ENCODE data around the gene XPO6. TPM values are rescaled to one million over a fixed set of nuclear protein-coding genes. Genes with fewer than 3 reads are reported as not detected.

XPO6 gene
- total RNA-seq, 3 donors from 2014 or later: 291 to 305 (median 303) TPM

DNA sequence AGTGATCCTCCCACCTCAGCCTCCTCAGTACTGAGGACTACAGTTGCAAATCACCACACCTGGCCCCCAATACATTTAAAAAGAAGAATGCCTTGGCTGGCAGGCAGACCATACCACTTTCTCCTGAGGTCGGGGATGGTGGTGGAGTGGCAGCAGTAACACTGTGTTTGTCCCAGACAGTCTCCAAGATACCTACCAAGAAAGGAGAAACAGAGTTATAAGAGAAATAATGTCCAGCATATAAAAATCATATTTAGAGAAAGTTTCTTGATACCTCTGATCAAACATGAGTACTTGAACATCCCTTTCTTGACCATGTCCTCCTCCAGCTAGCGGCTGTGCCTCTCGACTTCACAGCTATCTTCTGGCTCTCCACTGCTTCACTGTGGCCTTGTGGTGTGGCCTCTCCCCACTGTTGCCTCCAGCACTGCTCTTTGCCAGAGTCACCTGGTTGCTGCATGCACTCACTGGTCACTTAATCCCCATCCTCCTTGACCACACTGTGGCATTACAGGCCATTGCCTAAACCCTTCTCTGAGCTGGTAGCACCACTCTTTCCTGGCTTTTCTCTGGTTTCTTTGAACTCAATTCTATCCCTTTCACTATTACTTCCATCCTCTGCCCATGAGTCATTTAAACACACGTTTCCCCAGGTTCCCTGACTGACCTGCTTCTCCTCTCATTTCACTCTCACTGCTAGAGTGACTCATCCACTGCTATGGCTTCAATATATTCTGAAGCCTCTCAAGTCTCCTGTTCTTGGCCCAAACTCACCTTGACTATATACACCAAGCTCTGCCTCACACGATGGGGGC lies 45.2 kb downstream of the XPO6 start:
- Mint-ChIP-seq H3K9me3 (no peaks in the 10 kb centered on the region), H3K4me1 (ENCODE audit: low read depth) (peaks cover 75% of the 10 kb centered on the region), H3K27me3 (ENCODE audit: low read depth) (no peaks in the 10 kb centered on the region), H3K36me3 (ENCODE audit: insufficient read depth) (peaks cover 46% of the 10 kb centered on the region), H3K4me3 (peak overlapping the region; percentile 45)
- no peak for DNase-seq
- ATAC-seq: peak; percentile 85 to 88

DNA sequence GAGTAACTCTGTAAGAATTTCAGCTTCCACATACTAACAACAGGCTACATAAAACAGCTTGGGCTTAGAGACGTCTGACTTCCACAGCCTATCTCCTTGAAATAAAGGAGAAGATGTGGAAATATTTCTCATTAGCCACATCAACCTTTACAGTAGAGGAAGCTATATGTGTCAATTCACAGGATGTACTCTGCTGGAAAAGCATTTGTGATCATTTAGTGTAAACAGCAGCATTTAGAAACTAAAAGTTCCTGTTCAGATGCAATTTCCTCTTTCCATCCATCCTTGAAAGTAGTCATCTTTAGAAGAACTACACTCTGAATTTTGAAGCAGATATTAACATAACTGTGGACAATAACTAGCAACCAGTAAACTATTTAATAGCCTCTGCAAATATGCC lies 46.2 kb downstream of the XPO6 start:
- H3K36me3 Mint-ChIP-seq (ENCODE audit: insufficient read depth): peaks cover 50% of the 10 kb centered on the region
- no peaks in the 10 kb centered on the region for H3K27me3 Mint-ChIP-seq (ENCODE audit: low read depth)
- no peaks in the 10 kb centered on the region for H3K9me3 Mint-ChIP-seq
- H3K4me3 Mint-ChIP-seq: no peak overlapping the region
- H3K4me1 Mint-ChIP-seq (ENCODE audit: low read depth): peaks cover 83% of the 10 kb centered on the region
- no peak for ATAC-seq
- no peak for DNase-seq

DNA sequence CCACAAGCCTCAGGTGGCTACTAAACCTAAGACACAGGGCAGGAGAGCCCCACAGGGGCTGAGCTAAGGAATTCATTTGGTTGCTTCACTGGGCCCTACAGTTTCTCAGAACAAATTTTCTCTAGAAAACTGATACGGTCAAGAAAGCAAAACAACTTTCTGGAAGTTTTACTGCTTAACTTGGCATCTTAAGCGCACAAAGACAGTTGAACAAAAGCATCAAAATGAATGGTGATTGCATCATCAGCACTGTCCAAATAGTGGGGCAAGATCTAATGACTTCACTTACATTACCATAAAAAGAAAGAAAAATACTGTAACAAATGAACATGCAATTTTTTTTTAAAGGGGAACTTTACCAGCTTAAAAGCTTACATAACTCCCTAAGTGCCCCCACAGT lies 47.6 kb downstream of the XPO6 start:
- H3K9me3 Mint-ChIP-seq: no peaks in the 10 kb centered on the region
- peaks cover 81% of the 10 kb centered on the region for H3K4me1 Mint-ChIP-seq (ENCODE audit: low read depth)
- no peak for DNase-seq
- H3K27me3 Mint-ChIP-seq (ENCODE audit: low read depth): no peaks in the 10 kb centered on the region
- H3K4me3 Mint-ChIP-seq: no peak overlapping the region
- ATAC-seq: no peak
- H3K36me3 Mint-ChIP-seq (ENCODE audit: insufficient read depth): peaks cover 50% of the 10 kb centered on the region

DNA sequence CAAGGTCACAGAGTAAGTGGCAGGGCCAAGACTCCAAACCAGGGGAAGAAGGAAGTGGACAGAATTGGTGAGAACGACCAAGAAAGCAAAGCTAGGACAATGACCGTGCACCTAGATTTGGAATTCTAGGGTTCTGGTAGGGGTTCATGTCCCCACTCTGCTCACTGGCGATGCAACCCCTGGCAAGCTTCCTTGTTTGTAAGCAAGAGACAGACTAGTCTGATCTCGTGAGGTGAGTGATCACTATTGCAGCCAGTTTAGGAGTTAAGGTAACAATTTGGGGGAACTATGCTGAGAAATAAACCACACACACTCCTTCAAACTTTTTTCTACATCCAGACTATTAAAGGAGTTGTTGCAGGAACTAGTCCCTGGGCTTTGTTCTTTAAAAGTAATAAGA lies 48.1 kb downstream of the XPO6 start:
- H3K4me3 Mint-ChIP-seq: no peak overlapping the region
- DNase-seq (no peak), ATAC-seq (no peak)
- no peaks in the 10 kb centered on the region for H3K9me3 Mint-ChIP-seq
- peaks cover 80% of the 10 kb centered on the region for H3K4me1 Mint-ChIP-seq (ENCODE audit: low read depth)
- peaks cover 47% of the 10 kb centered on the region for H3K36me3 Mint-ChIP-seq (ENCODE audit: insufficient read depth)
- H3K27me3 Mint-ChIP-seq (ENCODE audit: low read depth): no peaks in the 10 kb centered on the region

DNA sequence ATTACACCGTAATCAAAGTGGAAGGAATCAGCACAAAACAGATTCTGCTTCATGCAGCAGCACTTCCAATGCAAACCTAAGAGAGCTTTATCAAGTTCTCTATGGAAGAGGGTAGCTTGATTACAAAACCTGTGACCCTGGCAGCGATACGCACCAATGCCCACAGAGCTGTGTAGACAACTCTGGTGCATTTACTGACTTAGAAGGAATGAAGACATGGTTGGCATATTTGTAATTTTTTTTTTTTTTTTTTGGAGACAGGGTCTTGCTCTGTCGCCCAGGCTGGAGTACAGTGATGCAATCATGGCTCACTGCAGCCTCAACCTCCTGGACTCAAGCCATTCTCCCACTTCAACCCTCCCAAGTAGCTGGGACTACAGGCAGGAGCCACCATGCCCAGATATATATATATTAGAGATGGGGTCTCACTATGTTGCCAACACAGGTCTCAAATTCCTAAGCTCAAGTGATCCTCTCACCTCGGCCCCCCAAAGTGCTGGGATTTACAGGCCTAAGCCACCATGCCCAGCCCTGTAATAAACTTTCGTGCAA lies 49.4 kb downstream of the XPO6 start:
- Mint-ChIP-seq H3K27me3 (ENCODE audit: low read depth) (no peaks in the 10 kb centered on the region), H3K4me1 (ENCODE audit: low read depth) (peaks cover 80% of the 10 kb centered on the region), H3K9me3 (no peaks in the 10 kb centered on the region), H3K36me3 (ENCODE audit: insufficient read depth) (peaks cover 51% of the 10 kb centered on the region), H3K4me3 (no peak overlapping the region)
- ATAC-seq: no peak
- no peak for DNase-seq

DNA sequence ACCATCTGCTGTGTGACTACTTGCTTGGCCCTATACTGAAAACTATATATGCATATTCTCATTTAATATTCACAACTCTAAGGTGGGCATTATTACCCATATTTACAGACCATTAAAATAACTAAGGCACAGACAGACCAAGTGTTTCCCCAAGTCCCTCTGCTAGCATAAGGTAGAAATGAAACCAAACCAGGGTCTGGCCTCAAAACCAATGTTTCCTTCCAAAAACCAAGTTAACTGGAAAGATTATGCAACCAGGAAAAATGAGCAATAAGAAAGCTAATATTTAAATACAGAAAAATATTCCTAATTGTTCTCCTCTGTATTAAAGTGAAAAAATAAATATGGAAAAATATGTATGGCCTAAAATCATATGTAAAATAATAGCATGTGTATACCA lies 50.1 kb downstream of the XPO6 start:
- Mint-ChIP-seq H3K36me3 (ENCODE audit: insufficient read depth) (peaks cover 47% of the 10 kb centered on the region), H3K4me3 (no peak overlapping the region), H3K27me3 (ENCODE audit: low read depth) (no peaks in the 10 kb centered on the region), H3K4me1 (ENCODE audit: low read depth) (peaks cover 76% of the 10 kb centered on the region), H3K9me3 (no peaks in the 10 kb centered on the region)
- DNase-seq: no peak
- no peak for ATAC-seq

DNA sequence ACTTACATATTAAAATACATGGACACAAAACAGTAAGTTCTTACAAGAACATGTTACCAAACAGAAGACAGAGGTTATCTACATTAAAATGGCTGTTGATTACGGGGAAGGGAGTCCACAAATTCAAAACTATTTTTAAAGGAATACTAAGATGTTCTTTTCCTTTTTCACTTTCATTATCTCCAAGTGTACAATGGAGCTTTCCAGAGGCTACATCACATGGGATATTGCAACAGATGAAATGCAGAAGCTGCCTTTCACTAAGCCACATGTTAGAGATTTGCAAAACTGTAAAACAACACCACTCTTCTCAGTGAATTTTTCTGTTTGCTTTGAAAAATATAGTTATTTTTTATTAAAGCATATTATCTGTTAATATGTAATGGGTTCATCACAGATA lies 53.6 kb downstream of the XPO6 start:
- peaks cover 62% of the 10 kb centered on the region for H3K4me1 Mint-ChIP-seq (ENCODE audit: low read depth)
- ATAC-seq (no peak), DNase-seq (no peak)
- H3K9me3 Mint-ChIP-seq: no peaks in the 10 kb centered on the region
- H3K4me3 Mint-ChIP-seq: no peak overlapping the region
- H3K36me3 Mint-ChIP-seq (ENCODE audit: insufficient read depth): peaks cover 47% of the 10 kb centered on the region
- no peaks in the 10 kb centered on the region for H3K27me3 Mint-ChIP-seq (ENCODE audit: low read depth)

DNA sequence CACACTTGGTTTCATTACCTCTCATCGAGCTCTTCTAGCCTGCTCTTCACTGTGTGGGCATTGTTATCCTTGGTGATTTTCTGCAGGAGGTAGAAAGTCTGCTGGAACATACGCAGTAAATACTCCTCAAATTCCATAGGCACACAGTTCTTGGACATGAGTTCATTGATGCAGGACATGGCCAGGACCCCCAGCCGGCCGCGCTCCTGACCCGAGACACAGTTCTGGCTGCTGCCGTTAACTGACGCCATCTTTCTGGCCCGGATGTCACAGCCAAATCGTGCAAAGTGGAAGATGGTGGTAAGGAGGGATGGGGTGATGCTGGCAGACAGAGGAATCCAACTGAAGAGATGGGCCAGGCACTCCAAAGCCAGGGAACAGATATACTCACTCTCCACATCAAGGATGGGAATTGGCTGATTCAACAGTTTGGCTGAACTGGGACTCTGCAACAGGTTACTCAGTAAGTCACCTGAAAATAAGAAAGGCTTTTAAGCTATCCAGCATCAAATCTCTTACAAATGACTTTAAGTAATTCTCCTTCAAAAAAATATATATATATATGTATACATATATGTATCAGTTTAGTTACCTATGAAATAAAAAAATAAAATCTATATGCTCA lies 55.6 kb downstream of the XPO6 start:
- H3K27me3 Mint-ChIP-seq (ENCODE audit: low read depth): no peaks in the 10 kb centered on the region
- no peak for DNase-seq
- no peaks in the 10 kb centered on the region for H3K9me3 Mint-ChIP-seq
- peaks cover 54% of the 10 kb centered on the region for H3K36me3 Mint-ChIP-seq (ENCODE audit: insufficient read depth)
- H3K4me3 Mint-ChIP-seq: no peak overlapping the region
- peaks cover 51% of the 10 kb centered on the region for H3K4me1 Mint-ChIP-seq (ENCODE audit: low read depth)
- ATAC-seq: no peak

DNA sequence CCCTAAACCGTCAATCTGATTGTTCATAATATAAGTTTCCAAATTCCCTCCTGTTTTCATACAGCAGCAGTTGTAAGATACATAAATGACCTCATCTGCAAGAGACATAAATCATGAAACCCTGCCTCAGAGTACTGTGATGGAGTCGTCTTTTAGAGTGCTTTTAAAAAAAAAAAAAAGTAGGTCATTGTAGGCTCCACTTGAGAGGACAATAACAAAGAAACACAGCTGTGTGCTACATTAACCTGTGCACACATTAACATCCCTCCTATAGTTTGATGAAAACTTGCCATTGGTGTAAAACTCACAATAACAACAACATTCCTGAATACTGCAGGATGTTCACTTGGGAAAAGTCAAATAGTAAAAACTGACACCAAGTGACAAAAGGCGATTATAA lies 56.5 kb downstream of the XPO6 start:
- no peak overlapping the region for H3K4me3 Mint-ChIP-seq
- H3K36me3 Mint-ChIP-seq (ENCODE audit: insufficient read depth): peaks cover 58% of the 10 kb centered on the region
- H3K27me3 Mint-ChIP-seq (ENCODE audit: low read depth): no peaks in the 10 kb centered on the region

DNA sequence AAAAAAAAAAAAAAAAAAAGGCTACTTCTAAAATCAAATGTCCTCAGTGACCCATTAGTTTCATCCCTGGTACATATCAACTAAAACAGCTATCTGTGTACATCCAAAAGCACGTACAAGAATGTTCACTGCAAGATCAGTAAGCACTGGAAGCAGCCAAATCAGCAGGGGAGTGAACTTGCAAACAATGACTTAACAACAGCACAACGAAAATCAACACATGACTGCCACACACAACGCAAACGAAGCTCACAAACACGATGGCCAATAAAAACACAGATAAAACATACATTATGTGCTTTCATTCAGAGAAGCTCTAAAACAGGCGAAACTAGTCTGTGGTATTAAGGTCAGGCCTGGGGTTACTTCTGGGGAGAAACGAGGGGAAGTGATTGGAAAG lies 60.6 kb downstream of the XPO6 start:
- peaks cover 63% of the 10 kb centered on the region for H3K4me1 Mint-ChIP-seq (ENCODE audit: low read depth)
- H3K27me3 Mint-ChIP-seq (ENCODE audit: low read depth): no peaks in the 10 kb centered on the region
- ATAC-seq (no peak), DNase-seq (no peak)
- H3K4me3 Mint-ChIP-seq: no peak overlapping the region
- H3K36me3 Mint-ChIP-seq (ENCODE audit: insufficient read depth): peaks cover 68% of the 10 kb centered on the region
- no peaks in the 10 kb centered on the region for H3K9me3 Mint-ChIP-seq

More for the DNA sequence above, 56.5 kb downstream of the XPO6 start:
- ATAC-seq (no peak), DNase-seq (no peak)
- Mint-ChIP-seq H3K9me3 (no peaks in the 10 kb centered on the region), H3K4me1 (ENCODE audit: low read depth) (peaks cover 53% of the 10 kb centered on the region)

DNA sequence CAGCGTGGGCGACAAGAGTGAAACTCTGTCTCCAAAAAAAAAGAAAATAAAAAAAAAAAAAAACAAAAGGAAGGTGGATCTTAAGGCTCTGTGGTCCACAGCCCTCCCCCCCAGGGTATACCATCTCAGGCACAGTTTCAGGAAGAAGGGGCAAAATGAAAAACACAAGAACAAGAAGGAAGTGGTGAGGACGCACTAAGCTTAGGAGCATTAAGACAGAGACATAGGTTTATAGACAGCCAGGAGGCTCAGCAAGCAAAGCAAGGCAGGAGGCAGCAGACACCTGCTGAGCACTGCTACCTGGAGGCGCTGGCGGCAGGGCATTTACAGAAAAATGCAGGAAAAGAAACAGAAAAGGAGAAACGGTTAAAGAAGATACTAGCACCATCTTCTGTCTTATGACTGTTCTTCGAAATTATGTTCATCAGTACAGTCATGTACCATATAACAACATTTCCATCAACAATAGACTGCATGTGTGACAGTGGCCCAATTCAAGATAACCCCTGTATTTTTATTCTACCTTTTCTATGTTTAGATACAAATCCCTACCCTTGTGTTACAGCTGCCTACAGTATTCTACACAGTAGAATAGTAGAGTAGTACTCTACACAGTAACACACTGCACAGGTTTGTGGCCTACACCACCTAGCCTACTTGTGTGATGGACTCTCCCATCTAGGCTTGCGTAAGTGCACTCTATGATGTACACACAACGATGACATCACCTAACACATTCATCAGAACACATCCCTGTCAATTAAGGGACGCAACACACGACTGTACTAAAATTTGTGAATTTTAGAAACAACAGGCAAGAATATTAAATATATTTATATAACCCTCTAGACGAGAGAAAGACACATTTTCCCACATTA lies 62.5 kb downstream of the XPO6 start:
- H3K36me3 Mint-ChIP-seq (ENCODE audit: insufficient read depth): peaks cover 68% of the 10 kb centered on the region
- H3K27me3 Mint-ChIP-seq (ENCODE audit: low read depth): no peaks in the 10 kb centered on the region
- no peaks in the 10 kb centered on the region for H3K9me3 Mint-ChIP-seq
- peaks cover 66% of the 10 kb centered on the region for H3K4me1 Mint-ChIP-seq (ENCODE audit: low read depth)
- H3K4me3 Mint-ChIP-seq: no peak overlapping the region
- ATAC-seq: peak; percentile 30 to 37
- no peak for DNase-seq

DNA sequence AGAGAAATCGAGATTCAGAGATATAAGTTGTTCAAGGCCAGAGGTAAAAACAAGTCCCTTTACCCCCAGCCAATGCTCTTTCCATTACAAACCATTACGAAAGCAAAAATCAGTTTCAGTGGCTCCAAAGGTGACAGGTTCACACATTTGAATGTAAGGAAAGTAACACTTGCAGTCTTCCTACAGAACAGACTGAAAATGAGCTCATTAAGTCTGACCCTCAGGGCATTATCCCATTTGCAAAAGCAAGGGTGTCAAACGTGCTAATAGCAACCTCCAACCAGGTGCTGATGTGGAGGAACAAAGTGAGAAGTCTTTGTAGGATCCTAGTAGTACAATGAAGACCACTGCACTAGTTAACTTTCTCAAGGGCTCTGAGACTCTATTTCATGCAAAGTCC lies 65.2 kb downstream of the XPO6 start:
- no peaks in the 10 kb centered on the region for H3K9me3 Mint-ChIP-seq
- no peak overlapping the region for H3K4me3 Mint-ChIP-seq
- H3K4me1 Mint-ChIP-seq (ENCODE audit: low read depth): peaks cover 91% of the 10 kb centered on the region
- H3K27me3 Mint-ChIP-seq (ENCODE audit: low read depth): no peaks in the 10 kb centered on the region
- no peak for ATAC-seq
- H3K36me3 Mint-ChIP-seq (ENCODE audit: insufficient read depth): peaks cover 68% of the 10 kb centered on the region
- no peak for DNase-seq

DNA sequence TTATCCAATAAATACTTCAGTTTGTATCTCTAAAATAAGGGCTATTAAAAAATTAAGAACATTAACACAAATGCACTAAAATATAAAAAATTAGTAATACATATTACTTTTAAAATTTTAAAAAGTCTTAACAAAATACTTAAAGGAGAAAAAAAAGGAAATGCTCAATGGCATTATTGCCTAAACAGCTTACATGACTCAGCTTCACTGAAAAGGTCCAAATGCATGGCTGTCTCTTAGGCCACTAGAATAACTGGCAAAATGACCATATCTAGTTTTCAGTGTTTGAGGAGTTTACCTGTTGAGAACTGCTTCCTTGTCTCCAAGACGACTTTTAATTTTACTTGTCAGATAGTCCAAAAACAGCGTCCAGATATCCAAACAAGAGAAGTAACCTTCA lies 66.0 kb downstream of the XPO6 start:
- H3K36me3 Mint-ChIP-seq (ENCODE audit: insufficient read depth): peaks cover 60% of the 10 kb centered on the region
- H3K4me3 Mint-ChIP-seq: no peak overlapping the region
- H3K4me1 Mint-ChIP-seq (ENCODE audit: low read depth): peaks cover 91% of the 10 kb centered on the region
- H3K27me3 Mint-ChIP-seq (ENCODE audit: low read depth): no peaks in the 10 kb centered on the region
- no peak for DNase-seq
- no peaks in the 10 kb centered on the region for H3K9me3 Mint-ChIP-seq
- ATAC-seq: no peak
